ENCODE measurements around the gene TRAM2. TPM values are rescaled to one million over a fixed set of nuclear protein-coding genes. Genes with fewer than 3 reads are reported as not detected.

The TRAM2 gene
- total RNA-seq, 1 donor from 2014 or later, result 159 TPM

- Mint-ChIP-seq H3K27ac (ENCODE audit: unreplicated experiment) (peak overlapping the region; percentile 97), H3K27me3 (ENCODE audit: low read depth) (no peaks in the 10 kb centered on the region), H3K9me3 (ENCODE audit: low read depth) (no peaks in the 10 kb centered on the region), H3K4me3 (ENCODE audit: unreplicated experiment) (no peak overlapping the region), H3K4me1 (ENCODE audit: low read depth) (peaks cover 99% of the 10 kb centered on the region), H3K36me3 (ENCODE audit: low read depth) (peaks cover 9% of the 10 kb centered on the region)
- no peak for DNase-seq (ENCODE audit: low spot score)
- no peak for TF ChIP-seq CTCF (IDR thresholded peaks at IDR 0.05)
Observed at GRCh38 chr6:52568320-52568719, 8.5 kb downstream of the TRAM2 start.

DNA sequence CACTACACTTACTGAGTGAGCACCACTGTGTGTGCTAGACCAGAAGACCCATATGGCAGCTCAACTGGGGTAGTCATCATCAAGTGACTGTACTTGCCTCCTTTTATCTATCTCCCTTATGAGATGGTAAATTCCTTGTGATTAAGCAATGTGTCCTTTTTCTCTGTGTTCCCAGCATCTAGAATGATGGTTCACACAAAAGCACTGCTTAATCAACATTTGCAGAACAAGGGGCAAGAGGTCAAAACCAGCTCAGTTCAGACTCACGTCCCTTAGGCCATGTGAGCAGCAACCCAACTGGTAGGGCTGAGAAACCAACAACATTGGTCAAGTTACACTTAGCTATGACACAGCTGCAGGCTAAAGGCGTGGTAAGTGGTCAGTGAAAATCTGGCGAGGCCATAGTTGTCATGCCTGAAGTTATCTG, 10.0 kb downstream of the TRAM2 start:
- DNase-seq (ENCODE audit: low spot score), result no peak
- Mint-ChIP-seq H3K4me1 (ENCODE audit: low read depth) (peaks cover 100% of the 10 kb centered on the region), H3K36me3 (ENCODE audit: low read depth) (peaks cover 7% of the 10 kb centered on the region), H3K9me3 (ENCODE audit: low read depth) (no peaks in the 10 kb centered on the region), H3K4me3 (ENCODE audit: unreplicated experiment) (no peak overlapping the region), H3K27me3 (ENCODE audit: low read depth) (no peaks in the 10 kb centered on the region), H3K27ac (ENCODE audit: unreplicated experiment) (peak overlapping the region; percentile 97)
- TF ChIP-seq CTCF (IDR thresholded peaks at IDR 0.05), result no peak

- no peak for DNase-seq (ENCODE audit: low spot score)
- peak overlapping the region; percentile 97 for H3K27ac Mint-ChIP-seq (ENCODE audit: unreplicated experiment)
- H3K36me3 Mint-ChIP-seq (ENCODE audit: low read depth), result peaks cover 7% of the 10 kb centered on the region
- TF ChIP-seq CTCF (IDR thresholded peaks at IDR 0.05), result no peak
- no peaks in the 10 kb centered on the region for H3K27me3 Mint-ChIP-seq (ENCODE audit: low read depth)
- peak overlapping the region; percentile 24 for H3K4me3 Mint-ChIP-seq (ENCODE audit: unreplicated experiment)
- no peaks in the 10 kb centered on the region for H3K9me3 Mint-ChIP-seq (ENCODE audit: low read depth)
- peaks cover 94% of the 10 kb centered on the region for H3K4me1 Mint-ChIP-seq (ENCODE audit: low read depth)
Observed at GRCh38 chr6:52566201-52566600, 10.7 kb downstream of the TRAM2 start.

DNA sequence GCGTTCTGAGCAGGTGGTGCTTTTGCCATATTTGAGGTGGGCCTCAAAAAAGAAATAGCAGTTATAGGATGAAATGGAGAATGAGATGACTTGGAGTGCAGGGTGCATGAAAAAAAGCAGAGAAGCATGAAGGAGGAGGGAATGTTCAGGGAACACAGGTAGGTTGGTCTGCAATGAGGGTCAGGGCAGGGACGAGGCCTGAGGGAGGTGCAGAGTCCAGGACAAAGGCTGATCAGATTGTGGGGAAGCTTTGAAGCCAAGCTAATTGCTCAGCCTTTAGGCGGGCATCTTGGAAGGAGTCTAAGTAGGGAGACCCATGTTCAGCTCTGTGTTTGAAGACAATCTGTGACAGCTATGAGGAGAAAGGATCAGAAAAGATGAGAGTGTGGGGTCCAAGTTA, 12.0 kb downstream of the TRAM2 start:
- Mint-ChIP-seq H3K4me3 (ENCODE audit: unreplicated experiment) (no peak overlapping the region), H3K9me3 (ENCODE audit: low read depth) (no peaks in the 10 kb centered on the region), H3K27me3 (ENCODE audit: low read depth) (no peaks in the 10 kb centered on the region), H3K36me3 (ENCODE audit: low read depth) (peaks cover 7% of the 10 kb centered on the region), H3K4me1 (ENCODE audit: low read depth) (peaks cover 94% of the 10 kb centered on the region), H3K27ac (ENCODE audit: unreplicated experiment) (peak overlapping the region; percentile 97)
- no peak for DNase-seq (ENCODE audit: low spot score)
- no peak for TF ChIP-seq CTCF (IDR thresholded peaks at IDR 0.05)

DNA sequence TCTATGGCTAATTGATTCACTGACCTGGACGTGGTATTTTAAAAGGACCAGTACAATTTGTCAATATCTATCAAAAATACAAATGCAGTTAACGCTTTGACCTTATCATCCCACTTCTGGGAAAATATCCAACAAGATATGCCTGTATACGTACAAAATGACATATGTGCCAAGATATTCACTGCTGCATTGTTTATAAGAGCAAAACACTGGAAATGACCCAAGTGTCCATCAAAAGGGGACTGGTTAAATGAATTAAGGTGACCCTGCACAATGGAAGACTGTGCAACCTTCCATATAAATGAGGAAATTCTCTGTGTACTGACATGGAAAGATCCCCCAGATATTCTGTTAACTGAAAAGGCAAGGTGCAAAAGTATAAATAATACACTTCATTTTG, 13.9 kb downstream of the TRAM2 start:
- H3K4me3 Mint-ChIP-seq (ENCODE audit: unreplicated experiment), result no peak overlapping the region
- H3K4me1 Mint-ChIP-seq (ENCODE audit: low read depth), result peaks cover 94% of the 10 kb centered on the region
- DNase-seq (ENCODE audit: low spot score), result no peak
- H3K9me3 Mint-ChIP-seq (ENCODE audit: low read depth), result no peaks in the 10 kb centered on the region
- TF ChIP-seq CTCF (IDR thresholded peaks at IDR 0.05), result no peak
- no peaks in the 10 kb centered on the region for H3K27me3 Mint-ChIP-seq (ENCODE audit: low read depth)
- no peak overlapping the region for H3K27ac Mint-ChIP-seq (ENCODE audit: unreplicated experiment)
- H3K36me3 Mint-ChIP-seq (ENCODE audit: low read depth), result peaks cover 10% of the 10 kb centered on the region
